Dermis microvascular lymphatic vessel endothelial cell (primary cell): ENCODE measurements around the gene ZNF239. TPM values are rescaled to one million over a fixed set of nuclear protein-coding genes. Genes with fewer than 3 reads are reported as not detected.
"Not testable (repeated sequence)": the region's sequence is repeated elsewhere in the genome, so short reads cannot be mapped to it uniquely, and the experiment has no call there.

Experiments
- DNase-seq, 2 donors: peaks; one replicate each; pipeline versions ENCODE4 v3.0.0 to v3.0.0-alpha.2; 2010; ENCODE audit warnings: low read depth in 2 of 2
- total RNA-seq: library from RNA; depleted of rRNA; stranded (reverse); fragments of >200 nt; gene quantifications from 2 replicates; pipeline ENCODE4 v1.2.1, GENCODE V29; 2014

The ZNF239 gene
- total RNA-seq, result 0.13 and 0.25 TPM in 2 replicates

DNA sequence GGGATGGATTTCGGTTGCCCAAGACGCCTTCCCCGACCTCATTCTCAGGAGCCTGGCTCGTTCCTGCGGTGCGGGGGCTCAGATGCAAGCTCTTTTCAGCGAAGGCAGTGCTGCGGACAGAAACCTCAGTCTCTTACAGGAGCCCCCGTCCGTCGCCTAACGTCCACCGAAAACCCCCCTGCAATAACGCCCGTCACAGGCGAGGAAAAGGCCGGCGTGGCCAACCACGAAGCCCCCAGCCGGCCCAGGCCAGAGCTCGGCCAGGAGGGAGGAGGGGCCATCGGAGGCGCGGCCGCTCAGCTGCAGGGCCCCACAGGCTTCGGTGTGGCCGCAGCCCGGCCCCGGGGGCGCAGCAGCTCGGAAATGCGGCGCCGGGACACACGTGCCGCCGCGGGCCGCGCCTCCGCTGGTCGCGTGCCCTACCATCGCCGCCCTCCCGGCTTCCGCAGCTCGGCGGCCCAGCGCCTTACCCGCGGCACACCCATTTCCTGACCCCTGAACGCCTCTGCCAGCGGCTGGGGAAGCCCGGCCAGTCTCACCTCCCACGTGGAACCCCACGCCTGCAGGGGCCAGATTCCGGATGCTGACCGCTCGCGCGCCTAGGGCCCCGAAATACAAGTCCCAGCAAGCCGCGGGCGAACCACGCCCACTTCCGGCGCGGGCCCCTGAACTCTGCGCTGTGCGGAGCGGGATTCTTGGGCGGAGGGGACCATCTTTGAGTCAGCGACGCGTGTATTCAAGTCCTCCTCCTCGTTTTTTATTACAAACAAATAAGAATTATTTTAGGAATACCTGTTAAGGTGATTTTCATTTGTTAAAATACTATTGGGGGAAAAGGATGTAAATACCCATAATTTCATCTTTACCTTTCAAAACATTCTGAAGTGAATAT, at the start of gene ZNF239:
Gene ZNF239, minus strand, starts transcription at position 616 of the 892 bp plus-strand sequence. CDS start 16,537 bp downstream, outside the sequence.
- peak; percentile 32 to 59 for DNase-seq

DNA sequence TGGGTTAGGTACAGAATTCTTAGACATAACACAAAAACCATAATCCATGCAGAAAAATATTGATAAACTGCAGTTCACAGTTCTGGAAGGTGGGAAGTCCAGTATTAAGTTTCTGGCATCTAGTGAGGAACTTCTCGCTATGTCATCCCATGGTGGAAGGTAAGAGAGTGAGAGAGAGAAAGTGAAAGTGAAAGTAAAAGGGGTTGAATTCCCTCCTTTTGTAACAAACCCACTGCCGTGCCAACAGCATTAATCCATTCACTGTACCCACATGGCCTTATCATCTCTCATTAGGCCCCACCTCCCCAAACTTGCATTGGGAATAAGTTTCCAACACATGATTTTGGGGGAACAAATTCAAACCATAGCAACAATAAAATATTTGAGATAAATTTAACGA, 48.9 kb upstream of the ZNF239 start:
- DNase-seq, result peak; percentile 6 to 23

DNA sequence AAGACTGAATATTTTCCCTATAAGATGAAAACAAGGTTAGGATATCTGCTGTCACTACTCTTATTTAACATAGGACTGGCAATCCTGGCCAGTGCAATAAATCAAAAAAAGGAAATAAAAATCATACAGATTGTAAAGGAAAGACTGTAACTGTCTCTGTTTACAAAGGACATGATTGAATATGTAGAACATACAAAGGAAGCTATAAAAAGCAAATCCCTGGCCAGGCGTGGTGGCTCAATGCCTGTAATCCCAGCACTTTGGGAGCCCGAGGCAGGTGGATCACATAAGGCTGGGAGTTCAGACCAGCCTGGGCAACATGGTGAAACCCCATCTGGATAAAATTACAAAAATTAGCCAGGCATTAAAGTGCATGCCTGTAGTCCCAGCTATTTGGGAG, 47.6 kb upstream of the ZNF239 start:
- no peak for DNase-seq

- no peak for DNase-seq
These were observed 45.0 kb upstream of the ZNF239 start for GRCh38 chr10:43619368-43619767.

- no peak for DNase-seq
These were observed 42.4 kb upstream of the ZNF239 start for GRCh38 chr10:43616697-43617370.

DNA sequence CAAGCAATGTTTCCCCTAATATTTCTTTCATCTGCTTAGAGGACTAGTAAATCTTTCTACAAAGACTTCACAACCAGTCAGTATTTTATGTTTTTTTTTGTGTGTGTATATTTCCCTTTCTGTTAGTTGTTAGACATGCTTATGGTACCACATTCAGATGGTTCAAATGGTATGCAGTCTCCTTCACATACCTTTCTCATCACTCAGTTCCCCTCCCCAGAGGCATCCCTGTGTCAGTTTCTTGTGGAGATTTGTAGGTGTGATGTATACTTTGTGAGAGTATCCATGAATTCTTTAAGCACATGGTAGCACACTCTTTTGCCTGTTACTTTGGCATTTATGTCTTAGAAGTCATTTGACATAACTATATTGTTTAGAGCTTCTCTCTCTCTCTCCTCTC, 36.2 kb upstream of the ZNF239 start:
- no peak for DNase-seq

- DNase-seq, result no peak
These were observed 32.8 kb upstream of the ZNF239 start for GRCh38 chr10:43607199-43607573.

DNA sequence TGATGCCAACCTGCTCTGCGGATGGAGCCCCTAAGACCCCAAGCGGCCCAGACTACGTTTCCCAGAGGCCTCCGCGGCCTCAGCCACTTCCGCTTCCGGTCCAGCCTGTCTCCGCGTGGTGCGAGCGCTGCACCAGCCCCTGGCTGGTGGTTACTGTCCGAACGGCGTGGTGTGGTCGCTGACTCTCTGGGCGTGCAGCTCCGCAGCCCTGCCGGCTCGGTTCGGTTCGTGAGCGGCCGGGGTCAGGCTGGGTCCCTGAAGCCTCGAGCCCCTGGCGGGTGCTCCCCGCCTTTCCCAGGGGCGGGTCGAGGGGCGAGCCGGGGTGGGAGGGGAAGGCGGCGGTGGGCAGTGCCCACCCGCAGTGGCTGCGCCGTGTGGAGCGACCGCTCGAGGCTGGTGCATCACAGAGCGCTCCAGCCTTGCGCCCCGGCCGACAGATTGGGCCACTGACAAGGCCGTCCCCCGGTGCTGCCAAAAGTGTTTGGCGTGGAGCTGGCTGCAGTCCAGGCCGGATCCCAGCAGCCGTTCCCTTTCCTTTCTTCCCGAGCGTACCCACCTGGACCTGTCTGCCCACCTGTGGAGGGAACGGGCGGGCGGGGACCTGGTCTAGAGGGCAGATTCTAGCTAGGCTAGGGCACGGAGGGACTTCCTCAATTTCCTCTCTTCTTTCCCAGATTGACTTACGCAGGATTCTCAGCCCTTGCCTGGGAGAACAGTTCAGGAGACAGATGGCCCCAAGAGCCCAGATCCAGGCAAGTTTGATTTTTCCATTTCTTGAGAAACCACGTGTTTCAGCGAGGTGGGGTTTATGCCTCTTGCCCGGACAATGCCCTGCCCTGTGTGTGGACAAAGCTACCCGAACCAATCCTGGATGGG, 32.1 kb upstream of the ZNF239 start, which contains the start of gene ZNF485:
Gene ZNF485, plus strand, starts transcription at position 116 of the 876 bp plus-strand sequence. Its CDS starts 613 bp downstream, at position 729.
- DNase-seq, result peak; percentile 39 to 63

DNA sequence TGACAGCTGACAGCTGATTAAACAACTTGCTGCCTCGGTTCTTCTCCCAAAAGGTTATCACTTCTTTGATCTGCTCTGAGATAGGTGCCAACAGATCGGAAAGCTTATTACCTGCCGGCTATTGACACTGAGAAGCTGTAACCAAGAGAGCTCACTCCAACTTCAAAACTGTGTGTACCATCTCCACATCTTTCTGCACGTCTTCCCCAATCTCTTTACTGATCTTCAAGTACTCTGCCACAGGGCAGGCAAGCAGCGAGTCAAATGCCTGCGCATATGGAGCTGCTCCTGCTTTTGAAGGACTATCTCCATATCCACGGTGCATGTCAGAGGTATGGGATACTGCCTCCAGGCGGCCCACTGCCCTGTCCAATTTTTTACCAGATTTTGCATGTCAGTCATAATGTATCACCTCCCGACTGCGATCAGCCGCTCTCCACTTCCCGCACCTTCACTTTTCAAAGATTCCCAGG, 31.5 kb upstream of the ZNF239 start:
- no peak for DNase-seq

DNA sequence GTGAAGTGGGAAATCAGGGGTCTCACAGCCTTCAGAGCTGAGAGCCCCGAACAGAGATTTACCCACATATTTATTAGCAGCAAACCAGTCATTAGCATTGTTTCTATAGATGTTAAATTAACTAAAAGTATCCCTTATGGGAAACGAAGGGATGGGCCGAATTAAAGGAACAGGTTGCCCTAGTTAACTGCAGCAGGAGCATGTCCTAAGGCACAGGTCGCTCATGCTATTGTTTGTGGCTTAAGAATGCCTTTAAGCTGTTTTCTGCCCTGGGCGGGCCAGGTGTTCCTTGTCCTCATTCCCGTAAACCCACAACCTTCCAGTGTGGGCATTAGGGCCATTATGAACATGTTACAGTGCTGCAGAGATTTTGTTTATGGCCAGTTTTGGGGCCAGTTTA, 27.2 kb upstream of the ZNF239 start:
- DNase-seq, result not testable (repeated sequence)

DNA sequence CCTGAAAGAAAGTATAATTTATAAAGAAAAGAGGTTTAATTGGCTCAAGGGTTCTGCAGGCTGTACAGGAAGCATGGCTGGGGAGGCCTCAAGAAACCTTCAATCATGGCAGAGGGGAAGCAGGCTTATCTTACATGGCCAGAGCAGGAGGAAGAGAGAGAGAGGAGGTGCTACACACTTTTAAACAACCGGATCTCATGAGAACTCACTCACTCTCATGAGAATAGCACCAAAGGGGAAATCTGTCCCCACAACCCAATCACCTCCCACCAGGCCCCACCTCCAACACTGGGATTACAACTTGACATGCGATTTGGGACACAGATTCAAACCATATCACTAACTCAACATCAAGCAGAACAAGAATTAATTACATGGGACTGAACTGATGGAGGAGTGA, 24.9 kb upstream of the ZNF239 start:
- DNase-seq, result no peak

GRCh38 chr10:43598446-43598845, 24.0 kb upstream of the ZNF239 start:
- DNase-seq, result no peak

GRCh38 chr10:43596546-43596945, 22.1 kb upstream of the ZNF239 start:
- no peak for DNase-seq

GRCh38 chr10:43595739-43596298, 21.4 kb upstream of the ZNF239 start:
- DNase-seq, result no peak

GRCh38 chr10:43594944-43595589, 20.7 kb upstream of the ZNF239 start:
- DNase-seq, result no peak

- no peak for DNase-seq
These were observed 17.0 kb upstream of the ZNF239 start for GRCh38 chr10:43591303-43591904.

GRCh38 chr10:43586730-43587115, 12.3 kb upstream of the ZNF239 start:
- not testable (repeated sequence) for DNase-seq

GRCh38 chr10:43585981-43586729, 11.7 kb upstream of the ZNF239 start:
- no peak for DNase-seq

DNA sequence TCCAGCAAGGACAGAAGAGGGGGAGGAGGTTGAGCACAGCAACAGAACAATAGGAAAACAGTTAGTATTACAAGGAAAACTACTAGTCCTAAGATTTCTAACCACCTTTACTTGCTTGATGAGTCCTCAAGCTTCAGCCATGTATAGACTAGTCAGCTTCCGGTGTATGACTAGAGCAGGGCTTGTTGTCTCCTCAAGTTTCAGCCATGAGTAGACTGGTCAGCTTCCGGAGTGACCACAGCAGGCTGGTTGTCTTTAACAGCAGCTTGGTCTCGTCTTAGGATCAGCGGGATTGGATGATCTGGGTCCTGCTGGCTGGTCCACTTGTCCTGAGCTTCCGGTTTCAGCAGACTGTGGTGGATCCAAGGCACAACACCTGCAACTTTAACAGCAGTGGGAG, 10.6 kb upstream of the ZNF239 start:
- no peak for DNase-seq

DNA sequence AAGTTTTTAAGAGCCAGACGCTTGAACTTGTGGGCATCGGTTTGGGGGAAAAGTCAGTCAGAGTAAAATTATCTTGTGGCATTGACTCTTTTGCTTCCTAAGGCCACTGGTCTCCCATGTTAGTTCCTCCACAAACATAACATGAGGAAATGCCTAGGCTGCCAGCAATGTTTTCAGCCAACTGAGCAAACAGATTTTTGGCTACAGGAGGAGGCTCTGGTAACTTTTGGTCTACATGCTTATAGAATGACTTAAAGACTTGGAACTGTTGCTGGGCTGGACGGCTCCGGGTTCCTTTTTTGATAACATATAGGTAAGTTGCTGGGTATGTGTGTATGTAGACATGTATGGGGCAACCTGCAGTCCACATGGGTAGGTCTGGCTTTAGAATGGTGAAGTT, 9.6 kb upstream of the ZNF239 start:
- no peak for DNase-seq
